Hepatocyte (in vitro differentiated cells): ENCODE results near the gene ARHGDIB. TPM values are rescaled to one million over a fixed set of nuclear protein-coding genes. Genes with fewer than 3 reads are reported as not detected.

ENCODE experiments used
- DNase-seq: peaks from one replicate; pipeline ENCODE4 v3.0.0-alpha.2; 2016; ENCODE audit warnings: low spot score
- H2AFZ ChIP-seq: fragments of 200-600 bp; sonication (generic); 2 replicates; pipeline ENCODE4 v1.6.0; 2016; ENCODE audit warnings: antibody characterized with exemption, mild to moderate bottlenecking
- H3K27ac ChIP-seq: fragments of 200-600 bp; sonication (generic); 2 replicates; pipeline ENCODE4 v1.5.1; 2016; ENCODE audit warnings: mild to moderate bottlenecking
- H3K27me3 ChIP-seq: fragments of 200-600 bp; sonication (generic); 2 replicates; pipeline ENCODE4 v1.6.1; 2016
- H3K36me3 ChIP-seq: fragments of 200-600 bp; sonication (generic); replicated peaks from 2 replicates; pipeline ENCODE4 v1.5.1; 2016; ENCODE audit warnings: low read depth; ENCODE audit not compliant: insufficient read depth
- H3K4me1 ChIP-seq: fragments of 200-600 bp; sonication (generic); 2 replicates; pipeline ENCODE4 v1.5.1; 2016; ENCODE audit warnings: mild to moderate bottlenecking, moderate library complexity; ENCODE audit not compliant: insufficient read depth
- H3K4me2 ChIP-seq: fragments of 200-600 bp; sonication (generic); 2 replicates; pipeline ENCODE4 v1.6.0; 2016
- H3K4me3 ChIP-seq: fragments of 200-600 bp; sonication (generic); 2 replicates; pipeline ENCODE4 v1.5.1; 2016; ENCODE audit warnings: mild to moderate bottlenecking
- H3K79me2 ChIP-seq: fragments of 200-600 bp; sonication (generic); 2 replicates; pipeline ENCODE4 v1.6.0; 2017; ENCODE audit warnings: mild to moderate bottlenecking
- H3K9me2 ChIP-seq: fragments of 200-600 bp; sonication (generic); replicated peaks from 2 replicates; pipeline ENCODE4 v1.6.0; 2017; ENCODE audit warnings: mild to moderate bottlenecking; ENCODE audit not compliant: insufficient read depth
- H3K9me3 ChIP-seq: fragments of 200-600 bp; sonication (generic); 2 replicates; pipeline ENCODE4 v1.5.1; 2016; ENCODE audit warnings: low read depth, mild to moderate bottlenecking
- H4K20me1 ChIP-seq: fragments of 200-600 bp; sonication (generic); 2 replicates; pipeline ENCODE4 v1.6.0; 2016; ENCODE audit warnings: mild to moderate bottlenecking; ENCODE audit not compliant: insufficient read depth, poor library complexity, severe bottlenecking
- CTCF ChIP-seq: fragments of 200-600 bp; sonication (generic); IDR thresholded peaks from 2 replicates; pipeline ENCODE4 v1.5.1; 2016; ENCODE audit warnings: antibody characterized with exemption, mild to moderate bottlenecking; ENCODE audit not compliant: poor library complexity
- EZH2 ChIP-seq: fragments of 200-600 bp; sonication (generic); IDR thresholded peaks from 2 replicates; pipeline ENCODE4 v1.6.1; 2016; ENCODE audit warnings: antibody characterized with exemption, mild to moderate bottlenecking, borderline replicate concordance
- EZH2phosphoT487 ChIP-seq: fragments of 200-600 bp; sonication (generic); IDR thresholded peaks from one replicate; pipeline ENCODE4 v1.6.1; 2018; ENCODE audit warnings: antibody characterized with exemption, mild to moderate bottlenecking, low read depth, moderate library complexity; ENCODE audit not compliant: unreplicated experiment, severe bottlenecking
- WGBS: methylation state at CpG from one replicate; pipeline ENCODE4 v1.1.6; 2016; ENCODE audit warnings: low lambda C conversion rate; ENCODE audit errors: missing lambda C conversion rate; 5-methylcytosine and 5-hydroxymethylcytosine counted together
- polyA plus RNA-seq: library from polyadenylated mRNA; unstranded; fragments of >200 nt; fragmentation: Nextera tagmentation; extraction: Ambion mirVana; gene quantifications from 2 replicates; pipeline ENCODE4 v1.2.1, GENCODE V29; 2016
- total RNA-seq: library from RNA; depleted of rRNA; stranded (reverse); fragments of >200 nt; gene quantifications from 2 replicates; pipeline ENCODE4 v1.2.3, GENCODE V29; 2014

ARHGDIB gene
- total and polyA plus RNA-seq, 2 experiments from 2014 or later, result 13.3 to 14.2 TPM

- H4K20me1 ChIP-seq, result no peaks in the 10 kb centered on the region
- H3K9me2 ChIP-seq, result no peaks in the 10 kb centered on the region
- H2AFZ ChIP-seq, result no peak overlapping the region
- H3K4me2 ChIP-seq, result no peak overlapping the region
- no peak overlapping the region for H3K4me3 ChIP-seq
- H3K9me3 ChIP-seq, result no peaks in the 10 kb centered on the region
- WGBS, result 50% methylated on average over 2 of the region's 2 CpGs
- TF ChIP-seq EZH2phosphoT487 (no peak), CTCF (no peak), EZH2 (no peak)
- no peaks in the 10 kb centered on the region for H3K36me3 ChIP-seq
- H3K27me3 ChIP-seq, result no peaks in the 10 kb centered on the region
- no peak overlapping the region for H3K27ac ChIP-seq
- no peak for DNase-seq
- peaks cover 19% of the 10 kb centered on the region for H3K4me1 ChIP-seq
- H3K79me2 ChIP-seq, result no peaks in the 10 kb centered on the region
Measured at GRCh38 chr12:15004421-15004820, 43.0 kb upstream of the ARHGDIB start.

- H3K36me3 ChIP-seq, result no peaks in the 10 kb centered on the region
- no peak overlapping the region for H3K4me3 ChIP-seq
- H4K20me1 ChIP-seq, result no peaks in the 10 kb centered on the region
- no peaks in the 10 kb centered on the region for H3K79me2 ChIP-seq
- peaks cover 23% of the 10 kb centered on the region for H3K4me1 ChIP-seq
- TF ChIP-seq EZH2phosphoT487, result no peak
- no peak for TF ChIP-seq CTCF
- TF ChIP-seq EZH2, result no peak
- peak; percentile 60 for DNase-seq
- no peaks in the 10 kb centered on the region for H3K9me3 ChIP-seq
- no peaks in the 10 kb centered on the region for H3K27me3 ChIP-seq
- H2AFZ ChIP-seq, result peak overlapping the region; percentile 33
- peak overlapping the region; percentile 60 for H3K4me2 ChIP-seq
- WGBS, result 27% methylated on average over 6 of the region's 6 CpGs
- H3K27ac ChIP-seq, result peak overlapping the region; percentile 75
- no peaks in the 10 kb centered on the region for H3K9me2 ChIP-seq
Measured at GRCh38 chr12:15001733-15002382, 40.5 kb upstream of the ARHGDIB start.

- Histone ChIP-seq H3K27me3 (no peaks in the 10 kb centered on the region), H3K4me3 (no peak overlapping the region), H3K36me3 (no peaks in the 10 kb centered on the region), H4K20me1 (no peaks in the 10 kb centered on the region), H3K27ac (peak overlapping the region; percentile 75), H3K79me2 (no peaks in the 10 kb centered on the region), H3K9me2 (no peaks in the 10 kb centered on the region), H2AFZ (no peak overlapping the region), H3K9me3 (no peaks in the 10 kb centered on the region), H3K4me1 (peaks cover 23% of the 10 kb centered on the region), H3K4me2 (no peak overlapping the region)
- TF ChIP-seq EZH2 (no peak), CTCF (no peak), EZH2phosphoT487 (no peak)
- DNase-seq, result no peak
- 91% methylated on average over 2 of the region's 2 CpGs for WGBS
Measured at GRCh38 chr12:15000575-15000974, 39.2 kb upstream of the ARHGDIB start.
